ENCODE data around the gene HEATR9.
A peak's percentile ranks its signal among the peaks of the same experiment; 100 is the strongest.
"Not testable (repeated sequence)": the region's sequence is repeated elsewhere in the genome, so short reads cannot be mapped to it uniquely, and the experiment has no call there.

HEATR9 gene

GRCh38 chr17:35906926-35907637 lies 38.4 kb upstream of the HEATR9 start:
- Histone ChIP-seq H3K4me1 (ENCODE audit: control insufficient read depth, insufficient read depth, low read length, poor library complexity, severe bottlenecking) (no peaks in the 10 kb centered on the region), H3K27ac (ENCODE audit: insufficient read depth, low read length, poor library complexity, severe bottlenecking) (no peak overlapping the region), H3K36me3 (ENCODE audit: control insufficient read depth, insufficient read depth, low read length) (no peaks in the 10 kb centered on the region), H3K27me3 (replicated peaks; ENCODE audit: control insufficient read depth, insufficient read depth, low read length, poor library complexity, severe bottlenecking) (no peaks in the 10 kb centered on the region), H3K9me3 (ENCODE audit: control insufficient read depth, low read length) (no peaks in the 10 kb centered on the region), H3K4me3 (ENCODE audit: insufficient read depth, low read depth, low read length, poor library complexity, severe bottlenecking) (no peak overlapping the region)
- DNase-seq: no peak

DNA sequence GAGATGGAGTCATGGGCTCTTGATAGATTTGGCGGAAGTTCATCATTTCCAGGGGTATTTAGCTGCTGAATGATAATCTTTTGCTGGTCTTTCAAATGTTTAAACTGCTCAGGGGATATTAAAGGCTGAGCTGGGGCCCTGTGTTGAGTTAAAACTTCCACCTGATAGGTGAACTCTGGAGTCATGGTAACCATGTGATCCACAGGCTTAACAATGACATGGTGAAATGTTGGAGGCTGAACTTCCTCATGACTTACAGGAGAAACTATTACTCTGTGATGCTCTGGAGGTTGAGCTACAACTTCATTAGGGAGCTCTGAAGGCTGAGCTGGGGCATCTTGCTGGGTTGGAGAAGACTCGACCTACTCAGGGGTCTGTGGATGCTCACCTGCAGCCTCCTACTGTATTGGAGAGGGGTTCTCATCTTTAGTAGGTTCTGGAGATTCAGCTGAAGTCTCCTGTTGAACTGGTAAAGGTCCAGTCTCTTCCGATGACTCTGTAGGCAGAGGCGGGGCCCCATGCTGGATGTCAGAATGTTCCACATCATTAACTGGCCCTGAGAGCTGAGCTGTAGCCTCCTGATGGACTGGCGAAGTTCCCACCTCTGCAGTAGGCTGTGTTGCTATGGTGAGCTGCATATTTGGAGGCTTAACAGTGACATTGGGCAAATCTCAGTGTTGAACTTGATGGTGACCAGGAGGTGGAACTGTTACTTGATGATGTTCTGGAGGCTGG lies 37.7 kb upstream of the HEATR9 start:
- H3K4me1 ChIP-seq (ENCODE audit: control insufficient read depth, insufficient read depth, low read length, poor library complexity, severe bottlenecking): no peaks in the 10 kb centered on the region
- H3K4me3 ChIP-seq (ENCODE audit: insufficient read depth, low read depth, low read length, poor library complexity, severe bottlenecking): no peak overlapping the region
- no peak for DNase-seq
- H3K36me3 ChIP-seq (ENCODE audit: control insufficient read depth, insufficient read depth, low read length): no peaks in the 10 kb centered on the region
- no peaks in the 10 kb centered on the region for H3K9me3 ChIP-seq (ENCODE audit: control insufficient read depth, low read length)
- no peaks in the 10 kb centered on the region for H3K27me3 ChIP-seq (replicated peaks; ENCODE audit: control insufficient read depth, insufficient read depth, low read length, poor library complexity, severe bottlenecking)
- H3K27ac ChIP-seq (ENCODE audit: insufficient read depth, low read length, poor library complexity, severe bottlenecking): no peak overlapping the region

- Histone ChIP-seq H3K9me3 (ENCODE audit: control insufficient read depth, low read length) (no peaks in the 10 kb centered on the region), H3K36me3 (ENCODE audit: control insufficient read depth, insufficient read depth, low read length) (no peaks in the 10 kb centered on the region), H3K4me1 (ENCODE audit: control insufficient read depth, insufficient read depth, low read length, poor library complexity, severe bottlenecking) (peaks cover 3% of the 10 kb centered on the region), H3K4me3 (ENCODE audit: insufficient read depth, low read depth, low read length, poor library complexity, severe bottlenecking) (no peak overlapping the region), H3K27me3 (replicated peaks; ENCODE audit: control insufficient read depth, insufficient read depth, low read length, poor library complexity, severe bottlenecking) (no peaks in the 10 kb centered on the region), H3K27ac (ENCODE audit: insufficient read depth, low read length, poor library complexity, severe bottlenecking) (no peak overlapping the region)
- no peak for DNase-seq
Measured at GRCh38 chr17:35903451-35903850, 34.8 kb upstream of the HEATR9 start.

DNA sequence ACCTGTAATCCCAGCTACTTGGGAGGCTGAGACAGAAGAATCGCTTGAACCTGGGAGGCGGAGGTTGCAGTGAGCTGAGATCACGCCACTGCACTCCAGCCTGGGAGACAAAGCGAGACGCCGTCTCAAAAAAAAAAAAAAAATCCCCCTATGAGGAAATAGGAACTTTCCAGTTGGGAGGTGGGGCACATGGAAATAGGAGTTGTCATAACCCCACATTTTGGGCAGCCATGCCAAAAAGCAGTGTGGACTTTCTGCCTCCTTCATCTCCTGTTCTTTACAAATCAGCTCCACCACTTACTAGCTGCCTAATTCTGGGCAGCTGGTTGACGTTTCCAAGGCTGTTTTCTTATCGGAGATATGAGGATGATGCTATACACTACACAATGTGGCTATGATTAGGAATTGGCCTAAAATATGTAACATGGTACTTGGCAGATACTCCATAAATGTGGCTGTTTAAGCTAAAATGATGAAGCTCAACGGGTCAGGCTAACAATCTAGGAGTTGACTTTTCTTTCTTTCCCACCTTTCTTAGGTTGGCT lies 33.0 kb upstream of the HEATR9 start:
- no peak for DNase-seq
- Histone ChIP-seq H3K27me3 (replicated peaks; ENCODE audit: control insufficient read depth, insufficient read depth, low read length, poor library complexity, severe bottlenecking) (no peaks in the 10 kb centered on the region), H3K4me1 (ENCODE audit: control insufficient read depth, insufficient read depth, low read length, poor library complexity, severe bottlenecking) (peaks cover 3% of the 10 kb centered on the region), H3K36me3 (ENCODE audit: control insufficient read depth, insufficient read depth, low read length) (no peaks in the 10 kb centered on the region), H3K4me3 (ENCODE audit: insufficient read depth, low read depth, low read length, poor library complexity, severe bottlenecking) (no peak overlapping the region), H3K9me3 (ENCODE audit: control insufficient read depth, low read length) (no peaks in the 10 kb centered on the region), H3K27ac (ENCODE audit: insufficient read depth, low read length, poor library complexity, severe bottlenecking) (no peak overlapping the region)

DNA sequence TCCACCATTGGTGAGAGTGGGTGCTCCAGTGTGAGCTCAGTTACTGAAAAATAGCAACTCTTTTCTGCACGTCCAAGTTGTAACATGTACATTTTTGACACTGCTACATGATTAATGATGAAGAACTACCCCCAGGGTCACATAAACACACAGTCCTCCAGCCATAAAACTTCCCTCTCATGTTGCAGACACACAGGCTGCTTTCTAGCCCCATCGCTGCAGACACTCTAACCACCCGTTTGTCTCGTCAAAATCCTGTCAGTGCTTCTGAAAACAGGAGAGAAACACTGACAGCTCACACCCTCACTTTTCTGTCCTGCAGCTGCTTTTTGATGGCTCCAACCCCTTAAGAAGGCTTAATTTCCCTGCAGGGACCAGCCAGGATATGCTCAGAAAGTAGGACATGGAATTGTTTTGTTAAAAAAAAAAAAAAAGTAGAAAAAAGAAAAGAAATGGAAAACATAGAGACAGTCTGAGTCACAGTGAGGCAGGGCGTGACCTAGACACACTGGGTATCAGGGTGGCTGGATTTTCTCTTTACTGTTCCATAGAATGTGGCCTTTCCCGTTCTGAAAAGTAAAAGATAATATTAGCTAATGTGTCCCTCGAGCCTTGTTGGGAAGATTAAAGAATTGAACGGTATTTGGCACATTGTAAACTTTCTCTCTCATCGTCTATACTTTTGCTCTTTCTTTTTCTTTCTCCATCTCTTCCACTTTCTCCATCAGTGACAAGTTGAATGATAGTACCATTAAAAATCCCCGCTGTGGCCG lies 32.2 kb upstream of the HEATR9 start:
- Histone ChIP-seq H3K36me3 (ENCODE audit: control insufficient read depth, insufficient read depth, low read length) (no peaks in the 10 kb centered on the region), H3K4me3 (ENCODE audit: insufficient read depth, low read depth, low read length, poor library complexity, severe bottlenecking) (no peak overlapping the region), H3K9me3 (ENCODE audit: control insufficient read depth, low read length) (no peaks in the 10 kb centered on the region), H3K27ac (ENCODE audit: insufficient read depth, low read length, poor library complexity, severe bottlenecking) (no peak overlapping the region), H3K4me1 (ENCODE audit: control insufficient read depth, insufficient read depth, low read length, poor library complexity, severe bottlenecking) (peaks cover 3% of the 10 kb centered on the region), H3K27me3 (replicated peaks; ENCODE audit: control insufficient read depth, insufficient read depth, low read length, poor library complexity, severe bottlenecking) (no peaks in the 10 kb centered on the region)
- no peak for DNase-seq

GRCh38 chr17:35900280-35900679 lies 31.6 kb upstream of the HEATR9 start:
- H3K27me3 ChIP-seq (replicated peaks; ENCODE audit: control insufficient read depth, insufficient read depth, low read length, poor library complexity, severe bottlenecking): no peaks in the 10 kb centered on the region
- no peak overlapping the region for H3K4me3 ChIP-seq (ENCODE audit: insufficient read depth, low read depth, low read length, poor library complexity, severe bottlenecking)
- H3K4me1 ChIP-seq (ENCODE audit: control insufficient read depth, insufficient read depth, low read length, poor library complexity, severe bottlenecking): peaks cover 3% of the 10 kb centered on the region
- H3K36me3 ChIP-seq (ENCODE audit: control insufficient read depth, insufficient read depth, low read length): no peaks in the 10 kb centered on the region
- no peak for DNase-seq
- H3K9me3 ChIP-seq (ENCODE audit: control insufficient read depth, low read length): no peaks in the 10 kb centered on the region
- no peak overlapping the region for H3K27ac ChIP-seq (ENCODE audit: insufficient read depth, low read length, poor library complexity, severe bottlenecking)

DNA sequence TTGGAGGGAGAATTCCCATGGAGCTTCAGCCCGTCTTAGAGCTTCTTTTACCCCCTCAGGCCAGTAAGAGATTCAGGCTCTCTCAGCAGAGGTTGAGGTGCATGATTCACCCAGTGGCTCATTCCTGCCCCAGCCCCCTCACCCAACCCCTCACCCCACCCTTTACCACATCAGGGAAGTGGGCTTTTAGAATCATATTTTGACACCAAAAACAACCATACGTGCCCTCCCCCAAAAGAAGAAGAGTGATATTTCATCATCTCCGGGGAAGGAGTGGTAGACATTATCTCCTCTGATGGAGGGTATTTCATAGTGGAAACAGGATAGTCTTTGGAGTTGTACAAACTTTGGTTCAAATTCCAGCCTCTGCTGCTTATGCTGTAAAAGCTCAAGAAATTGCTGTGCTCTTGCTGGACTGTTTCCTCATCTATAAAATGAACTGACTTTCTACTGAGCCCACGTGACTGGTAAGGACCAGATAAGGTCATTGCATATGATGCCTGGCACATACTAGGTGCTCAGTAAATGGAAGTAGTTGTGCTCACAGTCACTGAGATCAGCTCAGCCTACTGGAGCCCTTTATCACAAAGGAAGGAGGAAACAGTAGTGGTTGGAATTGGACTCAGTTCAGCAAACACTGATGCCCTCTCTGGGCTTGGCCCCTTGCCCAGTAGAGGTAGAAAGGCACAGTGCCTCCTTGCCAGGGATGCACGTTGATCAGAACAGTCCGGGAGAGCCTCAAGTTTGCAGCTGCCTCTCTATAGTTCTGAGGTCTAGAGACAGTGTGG lies 29.8 kb upstream of the HEATR9 start:
- Histone ChIP-seq H3K4me1 (ENCODE audit: control insufficient read depth, insufficient read depth, low read length, poor library complexity, severe bottlenecking) (peaks cover 3% of the 10 kb centered on the region), H3K27ac (ENCODE audit: insufficient read depth, low read length, poor library complexity, severe bottlenecking) (peak overlapping the region; percentile 16), H3K27me3 (replicated peaks; ENCODE audit: control insufficient read depth, insufficient read depth, low read length, poor library complexity, severe bottlenecking) (no peaks in the 10 kb centered on the region), H3K4me3 (ENCODE audit: insufficient read depth, low read depth, low read length, poor library complexity, severe bottlenecking) (no peak overlapping the region), H3K36me3 (ENCODE audit: control insufficient read depth, insufficient read depth, low read length) (no peaks in the 10 kb centered on the region), H3K9me3 (ENCODE audit: control insufficient read depth, low read length) (no peaks in the 10 kb centered on the region)
- no peak for DNase-seq

GRCh38 chr17:35897772-35898171 lies 29.1 kb upstream of the HEATR9 start:
- not testable (repeated sequence) for H3K4me1 ChIP-seq (ENCODE audit: control insufficient read depth, insufficient read depth, low read length, poor library complexity, severe bottlenecking); H3K36me3 ChIP-seq (ENCODE audit: control insufficient read depth, insufficient read depth, low read length); H3K9me3 ChIP-seq (ENCODE audit: control insufficient read depth, low read length); DNase-seq; H3K27me3 ChIP-seq (replicated peaks; ENCODE audit: control insufficient read depth, insufficient read depth, low read length, poor library complexity, severe bottlenecking); H3K4me3 ChIP-seq (ENCODE audit: insufficient read depth, low read depth, low read length, poor library complexity, severe bottlenecking)
- peak overlapping the region; percentile 16 for H3K27ac ChIP-seq (ENCODE audit: insufficient read depth, low read length, poor library complexity, severe bottlenecking)

- Histone ChIP-seq H3K36me3 (ENCODE audit: control insufficient read depth, insufficient read depth, low read length) (no peaks in the 10 kb centered on the region), H3K27me3 (replicated peaks; ENCODE audit: control insufficient read depth, insufficient read depth, low read length, poor library complexity, severe bottlenecking) (no peaks in the 10 kb centered on the region), H3K27ac (ENCODE audit: insufficient read depth, low read length, poor library complexity, severe bottlenecking) (no peak overlapping the region), H3K9me3 (ENCODE audit: control insufficient read depth, low read length) (no peaks in the 10 kb centered on the region), H3K4me3 (ENCODE audit: insufficient read depth, low read depth, low read length, poor library complexity, severe bottlenecking) (no peak overlapping the region), H3K4me1 (ENCODE audit: control insufficient read depth, insufficient read depth, low read length, poor library complexity, severe bottlenecking) (peaks cover 3% of the 10 kb centered on the region)
- peak in 1 of 3 donors; percentile 31 for DNase-seq
Measured at GRCh38 chr17:35895636-35896587, 27.2 kb upstream of the HEATR9 start.
